Measurements from ENCODE around the gene LUC7L3. TPM values are rescaled to one million over a fixed set of nuclear protein-coding genes. Genes with fewer than 3 reads are reported as not detected.

The LUC7L3 gene
- total and polyA plus RNA-seq, 10 of the 15 experiments (the other 5 are each of a cell fraction or from before 2014, with no cell fraction given) = 51.3 to 176 (median 149) TPM

DNA sequence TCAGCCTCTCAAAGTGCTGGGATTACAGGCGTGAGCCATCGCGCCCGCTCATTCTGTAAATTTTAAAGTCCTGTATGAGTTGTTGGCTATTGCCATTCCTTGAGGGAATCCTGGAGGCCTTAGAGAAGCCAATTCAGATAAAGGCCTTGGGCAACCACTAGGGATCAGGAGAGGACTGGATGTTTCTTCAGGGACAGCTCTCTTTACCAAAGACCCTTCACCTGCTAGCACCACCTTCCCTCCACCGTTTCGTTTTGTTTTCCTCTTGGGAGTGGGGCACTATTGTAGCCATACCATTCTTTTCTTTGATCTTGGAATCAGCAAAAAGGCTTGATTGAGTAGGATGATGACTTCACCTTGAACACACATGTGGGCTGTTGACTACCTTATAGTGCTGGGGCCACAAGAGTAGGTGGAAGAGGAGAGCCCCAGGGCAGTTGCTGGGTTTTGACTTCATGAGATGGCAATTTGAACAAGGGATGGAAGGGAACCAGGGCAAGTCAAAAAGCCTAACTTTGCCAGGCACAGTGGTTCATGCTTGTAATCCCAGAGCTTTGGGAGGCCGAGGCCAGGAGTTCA lies 54.9 kb downstream of the LUC7L3 start (continued):
- TF ChIP-seq, protein P1, sequence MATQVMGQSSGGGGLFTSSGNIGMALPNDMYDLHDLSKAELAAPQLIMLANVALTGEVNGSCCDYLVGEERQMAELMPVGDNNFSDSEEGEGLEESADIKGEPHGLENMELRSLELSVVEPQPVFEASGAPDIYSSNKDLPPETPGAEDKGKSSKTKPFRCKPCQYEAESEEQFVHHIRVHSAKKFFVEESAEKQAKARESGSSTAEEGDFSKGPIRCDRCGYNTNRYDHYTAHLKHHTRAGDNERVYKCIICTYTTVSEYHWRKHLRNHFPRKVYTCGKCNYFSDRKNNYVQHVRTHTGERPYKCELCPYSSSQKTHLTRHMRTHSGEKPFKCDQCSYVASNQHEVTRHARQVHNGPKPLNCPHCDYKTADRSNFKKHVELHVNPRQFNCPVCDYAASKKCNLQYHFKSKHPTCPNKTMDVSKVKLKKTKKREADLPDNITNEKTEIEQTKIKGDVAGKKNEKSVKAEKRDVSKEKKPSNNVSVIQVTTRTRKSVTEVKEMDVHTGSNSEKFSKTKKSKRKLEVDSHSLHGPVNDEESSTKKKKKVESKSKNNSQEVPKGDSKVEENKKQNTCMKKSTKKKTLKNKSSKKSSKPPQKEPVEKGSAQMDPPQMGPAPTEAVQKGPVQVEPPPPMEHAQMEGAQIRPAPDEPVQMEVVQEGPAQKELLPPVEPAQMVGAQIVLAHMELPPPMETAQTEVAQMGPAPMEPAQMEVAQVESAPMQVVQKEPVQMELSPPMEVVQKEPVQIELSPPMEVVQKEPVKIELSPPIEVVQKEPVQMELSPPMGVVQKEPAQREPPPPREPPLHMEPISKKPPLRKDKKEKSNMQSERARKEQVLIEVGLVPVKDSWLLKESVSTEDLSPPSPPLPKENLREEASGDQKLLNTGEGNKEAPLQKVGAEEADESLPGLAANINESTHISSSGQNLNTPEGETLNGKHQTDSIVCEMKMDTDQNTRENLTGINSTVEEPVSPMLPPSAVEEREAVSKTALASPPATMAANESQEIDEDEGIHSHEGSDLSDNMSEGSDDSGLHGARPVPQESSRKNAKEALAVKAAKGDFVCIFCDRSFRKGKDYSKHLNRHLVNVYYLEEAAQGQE (IDR thresholded peaks at IDR 0.05; ENCODE audit: low read depth, low read length) = no peak
- no peak for TF ChIP-seq YY1 (IDR thresholded peaks at IDR 0.05; ENCODE audit: low read depth, low read length)
- TF ChIP-seq NBN (IDR thresholded peaks at IDR 0.05) = no peak
- TF ChIP-seq EGR1 (IDR thresholded peaks at IDR 0.05; ENCODE audit: borderline replicate concordance in 1 of 2, low read depth in 2 of 2, low read length in 2 of 2) = no peak
- TF ChIP-seq, protein P2, sequence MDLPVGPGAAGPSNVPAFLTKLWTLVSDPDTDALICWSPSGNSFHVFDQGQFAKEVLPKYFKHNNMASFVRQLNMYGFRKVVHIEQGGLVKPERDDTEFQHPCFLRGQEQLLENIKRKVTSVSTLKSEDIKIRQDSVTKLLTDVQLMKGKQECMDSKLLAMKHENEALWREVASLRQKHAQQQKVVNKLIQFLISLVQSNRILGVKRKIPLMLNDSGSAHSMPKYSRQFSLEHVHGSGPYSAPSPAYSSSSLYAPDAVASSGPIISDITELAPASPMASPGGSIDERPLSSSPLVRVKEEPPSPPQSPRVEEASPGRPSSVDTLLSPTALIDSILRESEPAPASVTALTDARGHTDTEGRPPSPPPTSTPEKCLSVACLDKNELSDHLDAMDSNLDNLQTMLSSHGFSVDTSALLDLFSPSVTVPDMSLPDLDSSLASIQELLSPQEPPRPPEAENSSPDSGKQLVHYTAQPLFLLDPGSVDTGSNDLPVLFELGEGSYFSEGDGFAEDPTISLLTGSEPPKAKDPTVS (IDR thresholded peaks at IDR 0.05; ENCODE audit: low read depth, low read length) = no peak
- TF ChIP-seq, protein P3, sequence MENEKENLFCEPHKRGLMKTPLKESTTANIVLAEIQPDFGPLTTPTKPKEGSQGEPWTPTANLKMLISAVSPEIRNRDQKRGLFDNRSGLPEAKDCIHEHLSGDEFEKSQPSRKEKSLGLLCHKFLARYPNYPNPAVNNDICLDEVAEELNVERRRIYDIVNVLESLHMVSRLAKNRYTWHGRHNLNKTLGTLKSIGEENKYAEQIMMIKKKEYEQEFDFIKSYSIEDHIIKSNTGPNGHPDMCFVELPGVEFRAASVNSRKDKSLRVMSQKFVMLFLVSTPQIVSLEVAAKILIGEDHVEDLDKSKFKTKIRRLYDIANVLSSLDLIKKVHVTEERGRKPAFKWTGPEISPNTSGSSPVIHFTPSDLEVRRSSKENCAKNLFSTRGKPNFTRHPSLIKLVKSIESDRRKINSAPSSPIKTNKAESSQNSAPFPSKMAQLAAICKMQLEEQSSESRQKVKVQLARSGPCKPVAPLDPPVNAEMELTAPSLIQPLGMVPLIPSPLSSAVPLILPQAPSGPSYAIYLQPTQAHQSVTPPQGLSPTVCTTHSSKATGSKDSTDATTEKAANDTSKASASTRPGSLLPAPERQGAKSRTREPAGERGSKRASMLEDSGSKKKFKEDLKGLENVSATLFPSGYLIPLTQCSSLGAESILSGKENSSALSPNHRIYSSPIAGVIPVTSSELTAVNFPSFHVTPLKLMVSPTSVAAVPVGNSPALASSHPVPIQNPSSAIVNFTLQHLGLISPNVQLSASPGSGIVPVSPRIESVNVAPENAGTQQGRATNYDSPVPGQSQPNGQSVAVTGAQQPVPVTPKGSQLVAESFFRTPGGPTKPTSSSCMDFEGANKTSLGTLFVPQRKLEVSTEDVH (IDR thresholded peaks at IDR 0.05; ENCODE audit: low read depth, partially characterized antibody) = no peak
- TF ChIP-seq MYC (IDR thresholded peaks at IDR 0.05; ENCODE audit: insufficient read depth, insufficient read length, insufficient replicate concordance, low read length, severe bottlenecking) = no peak

Measured in GM12878 (cell line).